GM23338 (cell line): ENCODE data around the gene AGBL5. TPM values are rescaled to one million over a fixed set of nuclear protein-coding genes. Genes with fewer than 3 reads are reported as not detected.

ENCODE experiments used
- ATAC-seq: fragments of 200-7000 bp; cut with Tn5 transposase; 3 replicates; pipeline ENCODE4 v1.9.1; 2020
- DNase-seq: peaks from one replicate; pipeline ENCODE4 v3.0.0-alpha.2; 2015; ENCODE audit warnings: low spot score
- H2AFZ ChIP-seq: fragments of 200-600 bp; sonication (generic); 2 replicates; pipeline ENCODE4 v1.8.0; 2016; ENCODE audit warnings: antibody characterized with exemption, mild to moderate bottlenecking, moderate library complexity
- H3F3A ChIP-seq: fragments of 200-600 bp; sonication (generic); replicated peaks from 2 replicates; pipeline ENCODE4 v1.8.0; 2017; ENCODE audit warnings: antibody characterized with exemption, mixed run types, low read depth
- H3K27ac ChIP-seq: fragments of 200-600 bp; sonication (generic); 2 replicates; pipeline ENCODE4 v1.6.1; 2016; ENCODE audit warnings: low read depth
- H3K27me3 ChIP-seq: fragments of 200-600 bp; sonication (generic); 2 replicates; pipeline ENCODE4 v1.8.0; 2016; ENCODE audit warnings: mild to moderate bottlenecking, mixed run types, moderate library complexity; ENCODE audit not compliant: insufficient read depth
- H3K36me3 ChIP-seq: fragments of 200-600 bp; sonication (generic); 2 replicates; pipeline ENCODE4 v1.8.0; 2016; ENCODE audit warnings: mild to moderate bottlenecking; ENCODE audit not compliant: insufficient read depth
- H3K4me1 ChIP-seq: fragments of 200-600 bp; sonication (generic); 2 replicates; pipeline ENCODE4 v1.8.0; 2016; ENCODE audit warnings: mild to moderate bottlenecking, moderate library complexity; ENCODE audit not compliant: insufficient read depth
- H3K4me2 ChIP-seq: fragments of 200-600 bp; sonication (generic); 2 replicates; pipeline ENCODE4 v1.7.1; 2017; ENCODE audit warnings: mixed run types
- H3K4me3 ChIP-seq: fragments of 200-600 bp; sonication (generic); 2 replicates; pipeline ENCODE4 v1.6.1; 2016; ENCODE audit warnings: mixed run types
- H3K79me2 ChIP-seq: fragments of 200-600 bp; sonication (generic); replicated peaks from 2 replicates; pipeline ENCODE4 v1.8.0; 2017; ENCODE audit warnings: mild to moderate bottlenecking; ENCODE audit not compliant: insufficient read depth
- H3K9me2 ChIP-seq: fragments of 200-600 bp; sonication (generic); 2 replicates; pipeline ENCODE4 v1.8.0; 2017; ENCODE audit not compliant: insufficient read depth
- H4K20me1 ChIP-seq: fragments of 200-600 bp; sonication (generic); replicated peaks from 2 replicates; pipeline ENCODE4 v1.8.0; 2017; ENCODE audit warnings: mild to moderate bottlenecking; ENCODE audit not compliant: insufficient read depth
- H3K27ac Mint-ChIP-seq: 2 replicates; pipeline ENCODE4 v1.8.0; 2020; ENCODE audit warnings: inconsistent platforms, mild to moderate bottlenecking, moderate library complexity, mixed read lengths
- H3K27me3 Mint-ChIP-seq: 3 replicates; pipeline ENCODE4 v1.8.0; 2022; ENCODE audit warnings: low read depth, mild to moderate bottlenecking, moderate library complexity, mixed read lengths, inconsistent platforms; ENCODE audit not compliant: insufficient read depth, poor library complexity
- H3K36me3 Mint-ChIP-seq: 3 replicates; pipeline ENCODE4 v1.8.0; 2021; ENCODE audit warnings: low read depth, mild to moderate bottlenecking, inconsistent platforms, moderate library complexity, mixed read lengths
- H3K4me1 Mint-ChIP-seq: 3 replicates; pipeline ENCODE4 v1.8.0; 2020; ENCODE audit warnings: mild to moderate bottlenecking, inconsistent platforms, mixed read lengths
- H3K4me3 Mint-ChIP-seq: 3 replicates; pipeline ENCODE4 v1.8.0; 2021; ENCODE audit warnings: moderate library complexity, mild to moderate bottlenecking, inconsistent platforms, mixed read lengths
- H3K9me3 Mint-ChIP-seq: 3 replicates; pipeline ENCODE4 v1.8.0; 2020; ENCODE audit warnings: moderate library complexity, mild to moderate bottlenecking, inconsistent platforms, mixed read lengths
- CREB1 ChIP-seq: fragments of 250-450 bp; sonication (Bioruptor Pico); IDR thresholded peaks from 2 replicates; pipeline ENCODE4 v1.5.0; 2020; ENCODE audit warnings: low read depth, mild to moderate bottlenecking, moderate library complexity
- EZH2 ChIP-seq: fragments of 200-600 bp; sonication (generic); IDR thresholded peaks from one replicate; pipeline ENCODE4 v1.8.0; 2017; ENCODE audit warnings: antibody characterized with exemption, mild to moderate bottlenecking, low read depth; ENCODE audit not compliant: unreplicated experiment
- NANOG ChIP-seq: IDR thresholded peaks from 2 replicates; pipeline ENCODE4 v1.6.1; 2016; ENCODE audit warnings: antibody characterized with exemption, borderline replicate concordance
- POLR2AphosphoS5 ChIP-seq: IDR thresholded peaks from 2 replicates; pipeline ENCODE4 v1.6.1; 2016; ENCODE audit warnings: antibody characterized with exemption, low read depth
- polyA plus RNA-seq: library from polyadenylated mRNA; unstranded; fragments of >200 nt; fragmentation: Nextera tagmentation; extraction: Ambion mirVana; gene quantifications from 2 replicates; pipeline ENCODE4 v1.2.1, GENCODE V29; 2016
- total RNA-seq: library from RNA; depleted of rRNA; stranded (reverse); fragments of >200 nt; shearing (Covaris generic); gene quantifications from 2 replicates; pipeline ENCODE4 v1.2.3, GENCODE V29; 2014
- TF ChIP-seq, protein P1 (sequence below): fragments of 250-450 bp; sonication (Bioruptor Pico); IDR thresholded peaks from 2 replicates; pipeline ENCODE4 v1.5.0; 2020; ENCODE audit warnings: mild to moderate bottlenecking, moderate library complexity
- TF ChIP-seq, protein P2 (sequence below): IDR thresholded peaks from 2 replicates; pipeline ENCODE4 v1.6.1; 2016; ENCODE audit warnings: antibody characterized with exemption
- TF ChIP-seq, protein P3 (sequence below): IDR thresholded peaks from one replicate; pipeline ENCODE4 v1.6.1; 2018; ENCODE audit warnings: antibody characterized with exemption; ENCODE audit not compliant: unreplicated experiment

Gene AGBL5
- total and polyA plus RNA-seq, 2 experiments from 2014 or later: 17.9 to 31.3 TPM

DNA sequence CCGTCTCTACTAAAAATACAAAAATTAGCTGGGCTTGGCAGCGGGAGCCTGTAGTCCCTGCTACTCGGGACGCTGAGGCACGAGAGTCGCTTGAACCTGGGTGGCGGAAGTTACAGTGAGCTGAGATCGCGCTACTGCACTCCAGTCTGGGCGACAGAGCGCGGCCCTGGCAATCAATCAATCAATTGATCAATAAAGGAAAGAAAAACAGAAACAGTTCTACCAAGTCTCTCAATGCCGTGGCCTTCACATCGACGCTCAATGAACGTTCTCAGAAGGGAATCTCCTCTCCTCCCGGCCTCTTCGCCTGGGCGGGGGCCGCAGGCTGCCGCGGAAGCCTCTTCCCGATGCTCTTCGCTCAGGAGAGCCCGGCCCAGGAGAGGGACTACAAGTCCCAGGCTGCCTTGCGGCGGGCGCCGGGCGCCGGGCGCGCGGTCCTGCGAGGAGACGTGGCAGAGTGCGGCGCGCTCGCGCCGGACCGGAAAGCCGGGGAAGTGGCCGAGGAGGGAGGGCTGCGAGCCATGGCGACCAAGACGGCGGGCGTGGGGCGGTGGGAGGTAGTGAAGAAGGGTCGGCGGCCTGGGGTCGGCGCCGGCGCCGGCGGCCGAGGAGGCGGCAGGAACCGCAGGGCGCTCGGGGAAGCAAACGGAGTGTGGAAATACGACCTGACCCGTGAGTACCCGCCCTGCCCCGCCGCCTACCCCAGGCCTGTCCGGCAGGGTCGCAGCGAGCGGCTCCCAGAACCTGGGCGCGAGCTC is 18.8 kb upstream of the AGBL5 start, which contains the start of gene TMEM214:
TSS of gene TMEM214 (plus strand) at position 471 of the 758 bp plus-strand sequence. CDS start at position 522, 51 bp downstream.
- no peaks in the 10 kb centered on the region for H3K36me3 ChIP-seq
- DNase-seq: peak; percentile 87
- H3K27me3 ChIP-seq: no peaks in the 10 kb centered on the region
- peak within 1 kb of the TSS; percentile 99 for H3K4me3 ChIP-seq
- H4K20me1 ChIP-seq: no peaks in the 10 kb centered on the region; the same call in 1 of the 2 replicates
- Mint-ChIP-seq H3K27ac (peak within 1 kb of the TSS; percentile 74; the same call in 1 of the 2 replicates), H3K27me3 (peaks cover 16% of the 10 kb centered on the region), H3K36me3 (peaks cover 28% of the 10 kb centered on the region), H3K4me1 (peaks cover 16% of the 10 kb centered on the region), H3K4me3 (peak within 1 kb of the TSS; percentile 94), H3K9me3 (no peaks in the 10 kb centered on the region)
- H3K27ac ChIP-seq: no peak within 1 kb of the TSS
- H2AFZ ChIP-seq: peak within 1 kb of the TSS; percentile 100
- ATAC-seq: peak; percentile 98
- H3K4me1 ChIP-seq: peaks cover 9% of the 10 kb centered on the region; the same call in 1 of the 2 replicates
- no peaks in the 10 kb centered on the region for H3K9me2 ChIP-seq
- H3K79me2 ChIP-seq: peaks cover 13% of the 10 kb centered on the region
- H3K4me2 ChIP-seq: peak within 1 kb of the TSS; percentile 97
- TF ChIP-seq, protein P1, sequence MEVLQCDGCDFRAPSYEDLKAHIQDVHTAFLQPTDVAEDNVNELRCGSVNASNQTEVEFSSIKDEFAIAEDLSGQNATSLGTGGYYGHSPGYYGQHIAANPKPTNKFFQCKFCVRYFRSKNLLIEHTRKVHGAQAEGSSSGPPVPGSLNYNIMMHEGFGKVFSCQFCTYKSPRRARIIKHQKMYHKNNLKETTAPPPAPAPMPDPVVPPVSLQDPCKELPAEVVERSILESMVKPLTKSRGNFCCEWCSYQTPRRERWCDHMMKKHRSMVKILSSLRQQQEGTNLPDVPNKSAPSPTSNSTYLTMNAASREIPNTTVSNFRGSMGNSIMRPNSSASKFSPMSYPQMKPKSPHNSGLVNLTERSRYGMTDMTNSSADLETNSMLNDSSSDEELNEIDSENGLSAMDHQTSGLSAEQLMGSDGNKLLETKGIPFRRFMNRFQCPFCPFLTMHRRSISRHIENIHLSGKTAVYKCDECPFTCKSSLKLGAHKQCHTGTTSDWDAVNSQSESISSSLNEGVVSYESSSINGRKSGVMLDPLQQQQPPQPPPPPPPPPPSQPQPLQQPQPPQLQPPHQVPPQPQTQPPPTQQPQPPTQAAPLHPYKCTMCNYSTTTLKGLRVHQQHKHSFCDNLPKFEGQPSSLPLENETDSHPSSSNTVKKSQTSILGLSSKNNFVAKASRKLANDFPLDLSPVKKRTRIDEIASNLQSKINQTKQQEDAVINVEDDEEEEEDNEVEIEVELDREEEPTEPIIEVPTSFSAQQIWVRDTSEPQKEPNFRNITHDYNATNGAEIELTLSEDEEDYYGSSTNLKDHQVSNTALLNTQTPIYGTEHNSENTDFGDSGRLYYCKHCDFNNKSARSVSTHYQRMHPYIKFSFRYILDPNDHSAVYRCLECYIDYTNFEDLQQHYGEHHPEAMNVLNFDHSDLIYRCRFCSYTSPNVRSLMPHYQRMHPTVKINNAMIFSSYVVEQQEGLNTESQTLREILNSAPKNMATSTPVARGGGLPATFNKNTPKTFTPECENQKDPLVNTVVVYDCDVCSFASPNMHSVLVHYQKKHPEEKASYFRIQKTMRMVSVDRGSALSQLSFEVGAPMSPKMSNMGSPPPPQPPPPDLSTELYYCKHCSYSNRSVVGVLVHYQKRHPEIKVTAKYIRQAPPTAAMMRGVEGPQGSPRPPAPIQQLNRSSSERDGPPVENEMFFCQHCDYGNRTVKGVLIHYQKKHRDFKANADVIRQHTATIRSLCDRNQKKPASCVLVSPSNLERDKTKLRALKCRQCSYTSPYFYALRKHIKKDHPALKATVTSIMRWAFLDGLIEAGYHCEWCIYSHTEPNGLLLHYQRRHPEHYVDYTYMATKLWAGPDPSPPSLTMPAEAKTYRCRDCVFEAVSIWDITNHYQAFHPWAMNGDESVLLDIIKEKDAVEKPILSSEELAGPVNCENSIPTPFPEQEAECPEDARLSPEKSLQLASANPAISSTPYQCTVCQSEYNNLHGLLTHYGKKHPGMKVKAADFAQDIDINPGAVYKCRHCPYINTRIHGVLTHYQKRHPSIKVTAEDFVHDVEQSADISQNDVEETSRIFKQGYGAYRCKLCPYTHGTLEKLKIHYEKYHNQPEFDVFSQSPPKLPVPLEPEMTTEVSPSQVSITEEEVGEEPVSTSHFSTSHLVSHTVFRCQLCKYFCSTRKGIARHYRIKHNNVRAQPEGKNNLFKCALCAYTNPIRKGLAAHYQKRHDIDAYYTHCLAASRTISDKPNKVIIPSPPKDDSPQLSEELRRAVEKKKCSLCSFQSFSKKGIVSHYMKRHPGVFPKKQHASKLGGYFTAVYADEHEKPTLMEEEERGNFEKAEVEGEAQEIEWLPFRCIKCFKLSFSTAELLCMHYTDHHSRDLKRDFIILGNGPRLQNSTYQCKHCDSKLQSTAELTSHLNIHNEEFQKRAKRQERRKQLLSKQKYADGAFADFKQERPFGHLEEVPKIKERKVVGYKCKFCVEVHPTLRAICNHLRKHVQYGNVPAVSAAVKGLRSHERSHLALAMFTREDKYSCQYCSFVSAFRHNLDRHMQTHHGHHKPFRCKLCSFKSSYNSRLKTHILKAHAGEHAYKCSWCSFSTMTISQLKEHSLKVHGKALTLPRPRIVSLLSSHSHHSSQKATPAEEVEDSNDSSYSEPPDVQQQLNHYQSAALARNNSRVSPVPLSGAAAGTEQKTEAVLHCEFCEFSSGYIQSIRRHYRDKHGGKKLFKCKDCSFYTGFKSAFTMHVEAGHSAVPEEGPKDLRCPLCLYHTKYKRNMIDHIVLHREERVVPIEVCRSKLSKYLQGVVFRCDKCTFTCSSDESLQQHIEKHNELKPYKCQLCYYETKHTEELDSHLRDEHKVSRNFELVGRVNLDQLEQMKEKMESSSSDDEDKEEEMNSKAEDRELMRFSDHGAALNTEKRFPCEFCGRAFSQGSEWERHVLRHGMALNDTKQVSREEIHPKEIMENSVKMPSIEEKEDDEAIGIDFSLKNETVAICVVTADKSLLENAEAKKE (CRISPR knock-in tag): no peak
- no peak for TF ChIP-seq EZH2
- TF ChIP-seq, protein P2, sequence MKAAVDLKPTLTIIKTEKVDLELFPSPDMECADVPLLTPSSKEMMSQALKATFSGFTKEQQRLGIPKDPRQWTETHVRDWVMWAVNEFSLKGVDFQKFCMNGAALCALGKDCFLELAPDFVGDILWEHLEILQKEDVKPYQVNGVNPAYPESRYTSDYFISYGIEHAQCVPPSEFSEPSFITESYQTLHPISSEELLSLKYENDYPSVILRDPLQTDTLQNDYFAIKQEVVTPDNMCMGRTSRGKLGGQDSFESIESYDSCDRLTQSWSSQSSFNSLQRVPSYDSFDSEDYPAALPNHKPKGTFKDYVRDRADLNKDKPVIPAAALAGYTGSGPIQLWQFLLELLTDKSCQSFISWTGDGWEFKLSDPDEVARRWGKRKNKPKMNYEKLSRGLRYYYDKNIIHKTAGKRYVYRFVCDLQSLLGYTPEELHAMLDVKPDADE: peak; percentile 83
- 0 out of 2 replicates have a peak, but pooled peaks have one; percentile 34 for TF ChIP-seq CREB1 (CRISPR knock-in tag)
- no peak for TF ChIP-seq NANOG
- TF ChIP-seq, protein P3, sequence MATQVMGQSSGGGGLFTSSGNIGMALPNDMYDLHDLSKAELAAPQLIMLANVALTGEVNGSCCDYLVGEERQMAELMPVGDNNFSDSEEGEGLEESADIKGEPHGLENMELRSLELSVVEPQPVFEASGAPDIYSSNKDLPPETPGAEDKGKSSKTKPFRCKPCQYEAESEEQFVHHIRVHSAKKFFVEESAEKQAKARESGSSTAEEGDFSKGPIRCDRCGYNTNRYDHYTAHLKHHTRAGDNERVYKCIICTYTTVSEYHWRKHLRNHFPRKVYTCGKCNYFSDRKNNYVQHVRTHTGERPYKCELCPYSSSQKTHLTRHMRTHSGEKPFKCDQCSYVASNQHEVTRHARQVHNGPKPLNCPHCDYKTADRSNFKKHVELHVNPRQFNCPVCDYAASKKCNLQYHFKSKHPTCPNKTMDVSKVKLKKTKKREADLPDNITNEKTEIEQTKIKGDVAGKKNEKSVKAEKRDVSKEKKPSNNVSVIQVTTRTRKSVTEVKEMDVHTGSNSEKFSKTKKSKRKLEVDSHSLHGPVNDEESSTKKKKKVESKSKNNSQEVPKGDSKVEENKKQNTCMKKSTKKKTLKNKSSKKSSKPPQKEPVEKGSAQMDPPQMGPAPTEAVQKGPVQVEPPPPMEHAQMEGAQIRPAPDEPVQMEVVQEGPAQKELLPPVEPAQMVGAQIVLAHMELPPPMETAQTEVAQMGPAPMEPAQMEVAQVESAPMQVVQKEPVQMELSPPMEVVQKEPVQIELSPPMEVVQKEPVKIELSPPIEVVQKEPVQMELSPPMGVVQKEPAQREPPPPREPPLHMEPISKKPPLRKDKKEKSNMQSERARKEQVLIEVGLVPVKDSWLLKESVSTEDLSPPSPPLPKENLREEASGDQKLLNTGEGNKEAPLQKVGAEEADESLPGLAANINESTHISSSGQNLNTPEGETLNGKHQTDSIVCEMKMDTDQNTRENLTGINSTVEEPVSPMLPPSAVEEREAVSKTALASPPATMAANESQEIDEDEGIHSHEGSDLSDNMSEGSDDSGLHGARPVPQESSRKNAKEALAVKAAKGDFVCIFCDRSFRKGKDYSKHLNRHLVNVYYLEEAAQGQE: no peak
- peak; percentile 90 for TF ChIP-seq POLR2AphosphoS5
- H3F3A ChIP-seq: no peaks in the 10 kb centered on the region
